ENCODE data around the gene SASH3. TPM values are rescaled to one million over a fixed set of nuclear protein-coding genes. Genes with fewer than 3 reads are reported as not detected.
"Not testable (repeated sequence)": the region's sequence is repeated elsewhere in the genome, so short reads cannot be mapped to it uniquely, and the experiment has no call there.

The SASH3 gene
- total RNA-seq, 2 donors from 2014 or later = 2.9 to 4.5 TPM

- no peaks in the 10 kb centered on the region for H3K36me3 ChIP-seq
- no peak within 1 kb of the TSS for H3K27ac ChIP-seq
- no peaks in the 10 kb centered on the region for H3K27me3 ChIP-seq
- no peak for TF ChIP-seq CTCF (IDR thresholded peaks at IDR 0.05)
- DNase-seq = peak; percentile 39
- H3K4me3 ChIP-seq = no peak within 1 kb of the TSS
- no peaks in the 10 kb centered on the region for H3K9me3 ChIP-seq
- no peak within 1 kb of the TSS for H3K9ac ChIP-seq (ENCODE audit: low read depth in 2 of 2, low read length in 2 of 2)
- intact Hi-C loops (cut with DNase I) = no loop called here
- no peaks in the 10 kb centered on the region for H3K4me1 ChIP-seq
Observed at GRCh38 chrX:129738466-129739308, 41.1 kb upstream of the SASH3 start, which contains the start of gene XPNPEP2. Gene XPNPEP2, plus strand, starts transcription at chrX:129738979. Its CDS starts 235 bp downstream, at chrX:129739214.

DNA sequence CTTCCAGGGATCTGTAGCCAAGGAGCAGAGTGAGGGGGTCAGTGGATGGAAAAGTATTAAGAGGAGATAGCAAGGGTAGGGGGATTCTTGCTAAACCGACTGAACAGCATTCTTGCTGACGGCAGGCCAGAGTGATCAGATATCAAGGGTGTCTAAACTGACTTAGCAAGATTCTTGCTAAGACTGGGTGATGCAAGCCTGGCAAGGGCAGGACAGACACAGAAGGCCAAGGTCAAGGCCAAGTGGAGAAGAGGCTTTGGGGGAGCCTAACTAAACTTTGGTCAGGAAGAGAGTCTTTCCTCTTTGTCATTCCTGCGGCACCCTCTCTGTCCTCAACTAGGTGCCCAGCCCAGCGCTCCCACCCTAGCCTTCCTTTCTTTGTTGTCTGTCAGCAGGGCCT, 40.2 kb upstream of the SASH3 start:
- TF ChIP-seq CTCF (IDR thresholded peaks at IDR 0.05) = no peak
- no peak overlapping the region for H3K27ac ChIP-seq
- no peak for DNase-seq

GRCh38 chrX:129741880-129742758, 37.6 kb upstream of the SASH3 start:
- Histone ChIP-seq H3K36me3 (no peaks in the 10 kb centered on the region), H3K9ac (ENCODE audit: low read depth in 2 of 2, low read length in 2 of 2) (no peak overlapping the region), H3K27me3 (no peaks in the 10 kb centered on the region), H3K4me1 (no peaks in the 10 kb centered on the region), H3K4me3 (no peak overlapping the region), H3K27ac (no peak overlapping the region), H3K9me3 (no peaks in the 10 kb centered on the region)
- DNase-seq = no peak
- intact Hi-C loops (cut with DNase I) = no loop called here
- TF ChIP-seq CTCF (IDR thresholded peaks at IDR 0.05) = no peak

More for the DNA sequence above, 40.2 kb upstream of the SASH3 start:
- H3K4me1 ChIP-seq = no peaks in the 10 kb centered on the region
- no peak overlapping the region for H3K4me3 ChIP-seq
- no peaks in the 10 kb centered on the region for H3K27me3 ChIP-seq
- no peak overlapping the region for H3K9ac ChIP-seq (ENCODE audit: low read depth in 2 of 2, low read length in 2 of 2)
- intact Hi-C loops (cut with DNase I) = no loop called here
- no peaks in the 10 kb centered on the region for H3K9me3 ChIP-seq
- H3K36me3 ChIP-seq = no peaks in the 10 kb centered on the region

DNA sequence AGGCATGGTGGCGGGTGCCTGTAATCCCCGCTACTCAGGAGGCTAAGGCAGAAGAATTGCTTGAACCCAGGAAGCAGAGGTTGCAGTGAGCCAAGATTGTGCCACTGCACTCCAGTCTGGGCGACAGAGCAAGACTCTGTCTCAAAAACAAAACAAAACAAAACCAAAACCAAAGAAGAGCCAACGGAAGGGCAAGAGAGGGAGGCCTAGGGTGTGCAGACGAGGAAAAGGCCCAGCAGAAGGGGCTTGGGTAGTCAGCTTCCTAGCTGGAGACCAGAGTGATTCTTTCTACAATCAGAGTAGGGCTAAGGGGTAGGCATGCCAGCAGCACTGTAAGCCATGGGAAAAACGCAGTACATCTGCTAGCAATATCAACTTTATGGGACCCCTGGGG, 37.0 kb upstream of the SASH3 start:
- H3K9ac ChIP-seq (ENCODE audit: low read depth in 2 of 2, low read length in 2 of 2); H3K4me1 ChIP-seq; intact Hi-C loops (cut with DNase I); DNase-seq; H3K4me3 ChIP-seq; H3K27me3 ChIP-seq; H3K27ac ChIP-seq; H3K36me3 ChIP-seq; H3K9me3 ChIP-seq: not testable (repeated sequence)

- Histone ChIP-seq H3K4me3 (no peak overlapping the region), H3K9ac (ENCODE audit: low read depth in 2 of 2, low read length in 2 of 2) (no peak overlapping the region), H3K27ac (no peak overlapping the region), H3K4me1 (no peaks in the 10 kb centered on the region), H3K36me3 (no peaks in the 10 kb centered on the region), H3K9me3 (no peaks in the 10 kb centered on the region), H3K27me3 (no peaks in the 10 kb centered on the region)
- intact Hi-C loops (cut with DNase I) = no loop called here
- no peak for DNase-seq
- no peak for TF ChIP-seq CTCF (IDR thresholded peaks at IDR 0.05)
Observed at GRCh38 chrX:129743821-129744220, 35.9 kb upstream of the SASH3 start.

Measured in colonic mucosa (tissue), 4 donors.